Umbilical cord (tissue), 2 donors: ENCODE data around the gene ABCC2. TPM values are rescaled to one million over a fixed set of nuclear protein-coding genes. Genes with fewer than 3 reads are reported as not detected.
"Not testable (repeated sequence)": the region's sequence is repeated elsewhere in the genome, so short reads cannot be mapped to it uniquely, and the experiment has no call there.

Source experiments
- DNase-seq: peaks from one replicate; pipeline ENCODE4 v3.0.0-alpha.2; 2015; ENCODE audit warnings: low spot score
- total RNA-seq: library from RNA; depleted of rRNA; stranded (reverse); fragments of >200 nt; gene quantifications from one replicate; pipeline ENCODE4 v1.2.3, GENCODE V29; 2014; ENCODE audit warnings: low replicate concordance; ENCODE audit not compliant: insufficient read depth

Gene ABCC2
- 0.72 TPM for total RNA-seq

DNA sequence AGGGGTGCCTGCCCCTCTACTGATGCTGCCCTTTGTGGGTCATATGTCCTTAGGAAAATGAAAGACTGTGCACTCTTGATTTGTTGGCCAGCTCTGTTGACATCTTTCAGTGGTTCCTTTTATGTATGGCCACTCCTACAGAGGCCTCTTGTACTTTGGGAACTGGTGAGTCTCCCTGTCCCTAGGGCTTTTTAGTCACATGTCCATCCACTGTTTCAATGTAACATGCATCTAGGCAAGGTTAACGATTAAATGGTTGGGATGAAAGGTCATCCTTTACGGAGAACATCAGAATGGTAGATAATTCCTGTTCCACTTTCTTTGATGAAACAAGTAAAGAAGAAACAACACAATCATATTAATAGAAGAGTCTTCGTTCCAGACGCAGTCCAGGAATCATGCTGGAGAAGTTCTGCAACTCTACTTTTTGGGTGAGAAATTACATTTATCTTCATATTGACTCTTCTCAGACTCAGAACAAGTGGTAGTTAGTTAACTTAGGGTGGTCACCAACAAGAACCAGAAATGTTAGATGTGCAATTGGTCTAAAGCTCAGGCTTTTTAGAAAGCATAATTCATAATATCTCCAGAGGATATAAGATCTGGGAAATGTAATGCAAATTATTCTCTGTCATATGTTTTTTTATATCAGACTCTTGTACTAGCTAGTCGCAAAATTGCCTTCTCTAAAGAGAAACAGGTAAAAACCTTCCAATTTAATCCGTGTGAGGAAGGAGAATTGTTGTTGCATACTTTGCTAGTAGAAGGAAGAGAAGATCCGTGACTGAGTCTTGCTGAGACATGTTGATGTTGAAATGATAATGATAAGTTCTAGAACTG is at the start of gene ABCC2:
Gene ABCC2, plus strand, starts transcription at position 194 of the 840 bp plus-strand sequence. Its CDS starts 205 bp downstream, at position 399.
- DNase-seq: no peak

DNA sequence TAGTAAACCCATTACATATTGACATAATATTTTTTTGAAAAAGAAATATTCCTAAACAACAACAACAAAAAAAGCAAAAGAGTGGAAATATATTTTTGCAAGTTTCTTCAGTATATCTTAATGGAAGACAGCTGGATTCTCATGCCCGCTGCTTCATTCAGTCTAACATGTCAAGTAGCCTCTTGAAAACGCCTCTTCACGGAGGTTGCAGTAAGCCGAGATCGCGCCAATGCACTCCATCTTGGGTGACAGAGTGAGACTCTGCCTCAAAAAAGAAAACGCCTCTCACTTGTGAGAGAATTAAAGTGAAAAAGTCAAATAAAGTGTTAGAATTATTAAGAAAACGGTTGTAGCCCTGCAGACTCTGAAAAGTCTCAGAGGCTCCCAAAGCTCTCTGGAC is 49.1 kb upstream of the ABCC2 start:
- DNase-seq: peak; percentile 1

DNA sequence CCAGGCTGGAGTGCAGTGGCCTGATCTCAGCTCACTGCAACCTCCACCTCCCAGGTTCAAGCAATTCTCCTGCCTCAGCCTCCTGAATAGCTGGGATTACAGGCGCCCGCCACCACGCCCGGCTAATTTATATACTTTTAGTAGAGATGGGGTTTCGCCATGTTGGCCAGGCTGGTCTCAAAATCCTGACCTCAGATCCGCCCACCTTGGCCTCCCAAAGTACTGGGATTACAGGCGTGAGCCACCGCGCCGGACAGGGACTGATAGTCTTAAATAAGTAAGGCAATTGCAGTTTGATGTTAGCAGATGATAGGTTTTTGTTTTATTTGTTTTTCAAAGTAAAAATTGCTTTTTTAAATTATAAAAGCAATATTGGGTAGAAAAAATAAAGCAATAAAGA is 48.3 kb upstream of the ABCC2 start:
- DNase-seq: not testable (repeated sequence)

DNA sequence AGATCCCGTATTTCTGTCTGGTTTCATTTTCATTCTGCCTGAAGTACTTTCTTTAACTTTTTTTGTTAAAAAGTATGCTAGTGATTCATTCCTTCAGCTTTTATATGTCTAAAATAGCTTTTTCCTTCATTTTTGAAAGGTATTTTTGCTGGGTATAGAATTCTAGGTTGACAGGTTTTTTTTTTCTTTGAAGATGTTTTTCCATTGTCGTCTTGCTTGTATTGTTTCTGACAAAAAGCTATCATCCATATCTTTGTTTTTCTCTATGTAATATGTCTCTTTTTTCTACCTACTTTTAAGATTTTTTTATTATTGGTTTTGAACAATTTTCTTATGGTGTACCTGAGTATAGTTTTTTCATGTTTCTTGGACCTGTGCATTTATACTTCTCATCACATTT is 42.2 kb upstream of the ABCC2 start:
- DNase-seq: no peak

DNA sequence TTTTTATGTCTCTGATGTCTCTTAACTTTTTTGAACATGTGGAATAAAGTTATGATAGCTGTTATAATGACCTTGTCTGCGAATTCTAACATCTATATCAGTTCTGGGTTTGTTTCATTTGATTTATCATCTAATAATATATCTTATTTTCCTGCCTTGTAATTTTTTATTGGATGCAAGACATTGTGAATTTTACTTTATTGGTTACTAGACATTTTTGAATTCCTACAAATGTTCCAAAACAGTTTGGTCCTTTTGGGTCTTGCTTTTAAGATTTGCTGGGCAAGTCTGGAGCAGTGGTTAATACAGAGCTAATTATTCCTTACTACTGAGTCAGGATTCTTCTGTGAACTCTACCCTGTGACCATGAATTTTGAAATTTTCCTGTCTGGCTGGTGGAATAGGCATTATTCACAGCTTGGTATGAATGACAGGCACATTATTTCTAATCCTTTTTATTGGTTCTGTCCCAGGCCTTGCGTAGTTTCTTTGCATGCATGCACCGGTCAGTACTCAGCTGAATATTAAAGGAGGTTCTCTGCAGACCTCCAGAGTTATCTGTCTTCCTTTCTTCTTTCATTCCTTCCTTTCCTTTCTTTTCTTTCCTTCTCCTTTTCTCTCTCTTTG is 41.4 kb upstream of the ABCC2 start:
- no peak for DNase-seq

DNA sequence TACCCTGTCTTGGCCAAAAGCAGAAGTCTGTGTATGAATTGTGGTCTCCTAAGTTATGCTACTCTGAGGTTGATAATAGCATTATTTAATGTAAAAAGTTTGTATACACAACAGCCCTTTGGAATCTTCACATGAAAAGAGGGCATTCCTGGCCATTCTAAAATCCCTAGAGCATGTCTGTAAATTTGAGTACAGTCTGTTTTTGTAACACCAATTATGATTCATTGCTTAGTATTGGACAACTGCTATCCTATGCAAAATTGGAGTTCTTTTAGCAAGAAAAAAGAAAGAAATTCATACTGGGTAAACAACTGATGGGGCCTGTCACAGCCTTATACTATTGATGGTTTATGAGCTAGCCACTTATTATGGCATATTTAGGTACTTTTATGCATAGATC is 40.2 kb upstream of the ABCC2 start:
- DNase-seq: no peak

DNA sequence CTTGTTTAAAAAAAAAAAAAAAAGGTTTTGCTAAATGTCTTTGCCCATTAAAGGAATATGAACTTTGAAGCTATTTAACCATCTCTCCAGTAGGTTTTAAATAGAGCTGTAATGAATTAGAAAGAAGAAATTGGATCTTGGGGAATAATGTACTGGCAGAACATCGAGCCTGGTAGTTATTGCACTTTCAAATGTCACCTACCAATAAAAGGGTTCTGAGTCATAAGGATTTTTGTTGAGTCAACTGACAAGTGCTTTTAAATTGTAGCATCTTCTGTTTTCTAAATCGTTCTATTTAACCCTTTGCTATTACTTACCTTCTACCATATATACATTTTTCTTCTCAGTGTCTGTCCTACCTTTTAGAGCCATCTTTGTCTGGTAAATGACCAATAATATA is 39.7 kb upstream of the ABCC2 start:
- DNase-seq: no peak

DNA sequence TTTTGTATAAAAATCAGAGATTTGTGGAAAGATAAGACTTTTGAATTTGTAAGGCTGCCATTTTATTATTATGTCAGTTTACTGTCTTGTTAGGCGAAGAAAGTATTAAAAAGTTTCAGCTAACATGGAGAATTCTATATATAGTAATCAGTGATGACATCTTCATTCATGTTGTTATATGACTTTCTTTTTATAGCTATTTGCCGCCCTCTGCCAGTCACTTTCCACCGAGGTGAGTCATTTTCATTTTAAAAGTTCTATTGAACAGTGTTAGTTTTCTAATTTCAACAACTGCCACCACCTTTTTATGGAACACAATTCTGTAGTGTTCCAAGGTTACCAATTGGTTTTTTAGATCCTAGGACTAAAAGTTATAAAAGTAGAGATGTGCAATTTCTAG is 38.6 kb upstream of the ABCC2 start:
- DNase-seq: no peak

DNA sequence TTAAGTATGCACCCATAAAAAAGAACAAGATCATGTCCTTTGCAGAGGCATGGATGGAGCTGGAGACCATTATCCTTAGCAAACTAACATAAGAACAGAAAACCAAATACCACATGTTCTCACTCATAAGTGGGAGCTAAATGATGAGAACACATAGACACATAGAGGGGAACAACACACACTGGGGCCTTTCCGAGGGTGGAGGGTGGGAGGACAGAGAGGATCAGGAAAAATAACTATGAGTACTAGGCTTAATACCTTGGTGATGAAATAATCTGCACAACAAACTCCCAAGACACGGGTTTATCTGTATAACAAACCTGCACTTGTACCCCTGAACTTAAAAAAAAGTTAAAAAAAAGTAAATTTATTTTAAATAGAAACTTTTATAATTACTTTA is 36.3 kb upstream of the ABCC2 start:
- not testable (repeated sequence) for DNase-seq

DNA sequence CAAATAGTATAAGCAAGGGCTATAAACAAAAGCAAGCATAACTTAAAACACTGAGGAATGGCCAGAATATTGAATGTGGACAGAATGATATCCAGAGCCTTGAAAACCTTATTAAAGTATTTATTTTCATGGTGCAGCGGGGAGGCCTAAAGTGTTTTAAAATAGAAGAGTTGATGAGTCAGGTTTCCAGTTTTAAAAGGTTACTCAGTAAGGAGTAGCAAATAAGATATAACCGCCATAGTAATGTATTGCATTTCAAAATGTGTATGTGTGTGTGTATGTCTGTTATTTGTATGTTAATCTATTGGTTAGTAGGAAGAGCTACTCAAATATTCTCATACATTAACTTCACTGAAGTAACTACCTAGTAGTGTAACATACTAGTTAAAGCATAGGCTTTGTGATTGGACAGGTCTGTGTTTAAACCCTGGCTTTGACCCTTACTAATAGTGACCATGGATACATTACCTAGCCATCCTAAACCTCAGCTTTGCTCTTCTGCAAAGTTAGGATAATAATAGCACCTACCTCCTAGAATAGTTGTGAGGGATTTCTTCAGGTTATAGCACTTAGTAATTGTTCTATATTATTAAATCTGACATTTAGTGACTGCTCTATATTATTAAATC is 33.5 kb upstream of the ABCC2 start:
- DNase-seq: peak; percentile 27

DNA sequence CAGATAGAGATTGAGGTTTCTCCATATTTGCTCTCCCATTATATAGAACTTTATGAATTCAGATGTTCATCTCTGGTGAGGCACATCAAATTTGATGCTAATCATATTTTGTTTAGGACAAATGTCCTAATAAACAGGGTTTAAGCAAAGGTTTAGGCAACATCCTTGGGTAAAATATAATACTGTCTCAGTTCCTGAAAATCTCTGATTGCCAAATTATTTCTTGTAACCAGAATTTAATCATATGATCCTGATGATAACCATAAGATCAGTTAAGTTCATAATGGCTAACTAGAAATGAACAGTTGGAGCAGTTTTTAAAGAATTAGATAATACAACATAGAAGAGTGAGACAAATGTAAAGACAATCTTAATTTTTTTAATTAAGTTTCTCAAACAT is 31.8 kb upstream of the ABCC2 start:
- no peak for DNase-seq

DNA sequence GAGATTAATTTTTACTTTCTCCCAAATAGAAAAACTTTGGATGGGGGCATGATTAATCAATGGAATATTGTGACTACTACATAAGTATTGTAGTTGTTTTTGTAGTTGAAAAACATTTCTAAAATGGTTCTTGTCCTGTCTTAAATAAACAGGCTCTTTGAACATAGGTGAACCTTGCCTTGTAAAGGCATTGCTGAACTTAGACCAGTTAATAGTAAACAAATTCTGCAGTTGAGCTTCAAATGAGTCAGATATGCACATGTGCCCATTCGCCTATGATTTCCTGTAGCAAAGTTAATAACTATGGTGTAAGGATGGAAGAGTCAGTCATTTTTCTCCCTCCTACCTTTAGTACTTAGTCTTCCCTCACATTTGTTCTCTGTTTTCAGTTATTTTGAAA is 27.8 kb upstream of the ABCC2 start:
- DNase-seq: no peak

DNA sequence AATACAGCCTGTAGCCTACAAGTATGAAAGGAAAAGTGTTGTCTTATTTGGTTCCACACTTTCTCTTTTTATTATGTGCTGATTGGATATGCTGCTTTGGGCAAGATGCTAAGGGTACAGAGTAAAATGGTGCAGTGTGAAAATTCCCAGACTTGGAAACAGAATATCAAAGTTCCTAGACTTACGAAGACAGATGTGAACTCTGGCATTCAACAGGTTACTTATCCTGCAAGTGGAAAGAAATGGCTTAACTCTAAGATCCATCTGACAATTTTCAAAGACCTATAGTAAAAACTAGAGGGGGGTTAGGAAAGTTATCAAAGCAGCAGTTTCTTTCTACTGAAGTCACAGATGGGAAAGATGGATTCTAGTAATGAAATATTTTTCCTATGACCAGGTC is 26.3 kb upstream of the ABCC2 start:
- peak; percentile 72 for DNase-seq

DNA sequence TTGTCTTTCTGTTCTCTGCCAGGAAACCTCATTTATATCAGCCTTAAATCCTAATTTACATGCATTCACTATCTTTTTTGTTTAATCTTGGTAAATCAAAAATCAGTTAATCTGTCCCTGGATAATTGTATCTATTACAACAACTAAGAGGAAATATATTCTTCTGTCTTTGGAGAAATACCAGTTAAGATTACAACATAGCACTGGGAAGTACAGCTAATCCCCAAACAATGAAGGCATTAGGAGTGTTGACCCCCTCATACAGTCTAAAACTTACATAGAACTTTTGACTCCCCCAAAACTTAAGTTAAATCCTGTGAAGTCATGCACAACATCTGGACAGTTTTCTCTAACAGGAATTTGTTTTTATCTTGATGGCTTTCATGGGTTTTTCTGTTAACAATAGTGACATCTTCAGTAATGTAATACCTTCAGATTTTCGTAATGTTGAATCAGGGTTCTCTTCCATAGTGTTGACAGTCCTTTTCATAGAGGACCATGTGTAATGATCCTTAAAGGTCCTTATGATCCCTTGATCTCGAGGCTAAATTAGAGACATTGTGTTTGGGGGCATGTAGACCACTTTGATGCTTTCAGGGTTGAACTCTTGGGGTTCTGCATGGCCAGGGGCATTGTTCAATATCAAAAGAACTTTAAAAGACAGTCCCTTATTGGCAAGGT is 24.1 kb upstream of the ABCC2 start:
- peak; percentile 93 for DNase-seq

DNA sequence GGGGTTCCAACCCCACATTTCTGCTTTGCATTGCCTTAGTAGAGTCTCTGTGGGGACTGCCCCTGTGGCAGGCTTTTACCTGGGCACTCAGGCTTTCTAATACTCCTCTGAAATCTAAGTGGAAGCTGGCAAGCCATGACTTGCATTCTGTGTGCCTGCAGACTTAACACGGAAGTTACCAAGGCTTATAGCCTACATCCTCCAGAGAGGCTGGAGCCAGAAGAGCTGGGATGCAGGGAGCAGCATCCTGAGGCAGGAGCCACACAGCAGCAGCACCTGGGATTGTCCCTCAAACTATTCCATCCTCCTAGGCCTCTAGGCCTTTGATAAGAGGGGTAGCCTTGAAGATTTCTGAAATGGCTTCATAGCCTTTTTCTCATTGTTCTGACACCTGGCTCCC is 22.1 kb upstream of the ABCC2 start:
- DNase-seq: no peak

DNA sequence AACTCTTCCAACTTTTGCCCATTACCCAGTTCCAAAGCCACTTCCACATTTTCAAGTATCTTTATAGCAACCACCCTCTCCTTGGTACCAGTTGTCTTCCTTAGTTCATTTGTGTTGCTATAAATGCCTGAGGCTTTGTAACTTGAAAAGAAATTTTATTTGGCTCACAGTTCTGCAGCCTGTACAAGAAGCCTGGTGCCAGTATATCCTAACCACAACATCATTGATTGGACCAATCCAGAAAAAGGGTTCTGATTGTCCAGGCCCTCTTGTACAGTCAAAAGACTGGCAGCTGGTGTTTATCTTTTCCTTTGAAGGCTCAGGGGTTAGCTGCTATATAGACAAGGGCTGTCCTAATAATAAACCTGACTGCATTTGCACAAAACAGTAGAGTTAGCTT is 21.1 kb upstream of the ABCC2 start:
- peak; percentile 68 for DNase-seq

DNA sequence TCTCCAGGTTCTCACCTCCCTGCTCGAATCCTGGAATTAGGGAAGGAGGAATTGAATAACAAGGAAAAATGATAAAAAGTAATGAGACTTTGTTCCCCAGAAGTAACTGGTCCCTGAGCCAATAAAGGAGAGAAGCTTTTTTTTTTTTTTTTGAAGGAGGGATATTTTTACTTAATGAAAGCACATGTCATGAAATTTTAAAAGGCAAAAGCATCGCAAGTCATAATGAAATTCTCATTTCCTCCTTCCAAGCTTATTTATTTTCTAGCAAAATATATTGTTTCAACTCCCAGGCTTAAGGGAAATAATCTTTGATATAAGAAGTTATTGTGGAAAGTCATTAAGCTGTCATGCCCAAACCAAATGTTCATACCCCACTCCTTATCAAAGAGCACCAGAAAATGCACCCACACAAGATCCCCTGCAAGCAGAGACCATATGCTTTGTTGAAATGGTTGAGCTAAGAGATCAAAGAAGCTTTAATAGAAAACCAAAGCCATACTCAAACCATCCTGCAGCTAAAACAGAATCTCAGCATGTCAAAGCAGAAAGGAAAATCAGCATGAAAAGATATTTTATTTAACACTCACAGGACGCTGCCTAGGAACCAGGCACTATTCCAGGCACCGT is 16.7 kb upstream of the ABCC2 start:
- DNase-seq: peak; percentile 83

DNA sequence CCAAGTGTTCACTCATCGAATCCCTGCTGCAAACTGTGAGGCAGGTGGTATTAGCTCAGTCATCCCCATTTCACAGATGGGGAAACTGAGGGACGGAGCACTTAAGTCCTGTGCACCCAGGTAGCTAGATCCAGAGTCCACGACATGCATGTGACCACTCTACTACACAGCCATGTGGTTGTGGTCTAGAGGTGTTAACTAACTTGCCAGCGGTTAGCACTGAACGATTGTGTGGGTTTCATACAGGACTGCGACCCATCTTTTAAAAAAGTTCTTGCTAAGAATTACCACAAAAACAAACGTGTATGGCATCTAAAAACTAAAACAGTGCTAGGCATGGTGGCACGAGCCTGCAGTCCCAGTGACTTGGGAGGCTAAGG is 16.1 kb upstream of the ABCC2 start:
- DNase-seq: no peak

DNA sequence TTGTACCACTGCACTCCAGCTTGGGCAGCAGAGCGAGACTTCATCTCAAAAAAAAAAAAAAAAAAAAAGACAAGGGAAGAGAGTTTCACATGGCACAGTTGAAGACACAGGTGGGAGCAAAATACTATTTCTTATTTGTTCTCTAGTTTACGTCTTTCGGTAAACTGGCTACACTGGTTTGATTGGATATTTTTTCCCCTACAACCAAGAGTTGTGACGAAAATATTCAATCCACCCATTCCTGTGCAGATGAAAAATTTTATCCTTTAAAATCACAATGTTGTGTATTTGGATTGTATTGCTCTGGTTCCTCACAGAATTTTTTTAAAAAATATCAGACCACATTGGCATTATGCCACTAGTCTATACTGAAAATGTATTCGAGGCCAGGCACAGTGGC is 14.5 kb upstream of the ABCC2 start:
- no peak for DNase-seq

DNA sequence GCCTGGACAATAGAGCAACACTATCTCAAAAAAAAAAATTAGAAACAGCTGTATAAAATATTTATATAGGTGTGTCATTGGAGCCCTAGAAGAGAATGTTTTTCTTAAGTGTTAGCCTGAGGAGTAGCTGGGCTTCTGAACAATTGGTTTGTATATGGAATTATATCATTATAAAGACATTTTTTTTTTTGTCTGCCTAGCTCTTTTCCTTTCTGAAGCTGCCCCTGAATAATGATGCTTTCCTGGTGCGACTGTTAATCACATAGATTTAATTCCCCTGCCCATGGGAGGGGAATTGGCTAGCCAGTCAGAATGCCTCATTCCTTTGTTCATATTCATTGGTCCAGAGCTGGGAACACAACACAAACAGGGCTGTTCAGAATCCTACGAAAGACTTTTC is 13.9 kb upstream of the ABCC2 start:
- no peak for DNase-seq

DNA sequence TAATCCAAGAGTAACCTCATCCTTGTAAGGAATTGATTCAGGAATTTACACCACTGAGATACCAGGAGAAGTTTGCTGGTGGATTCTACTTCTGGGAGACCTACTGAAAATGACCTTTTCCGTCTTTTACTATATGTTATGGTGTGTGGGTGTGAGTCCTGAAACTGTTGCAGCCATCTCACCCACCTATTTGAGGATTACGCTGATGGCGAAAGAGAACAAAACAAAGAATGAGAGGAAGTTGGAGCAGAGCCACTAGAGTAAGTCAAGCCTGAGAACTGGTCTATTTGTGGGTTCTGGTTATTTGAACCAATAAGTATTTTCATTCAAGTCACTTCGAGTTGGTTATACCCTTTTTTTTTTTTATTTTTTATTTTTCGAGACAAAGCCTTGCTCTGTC is 12.7 kb upstream of the ABCC2 start:
- no peak for DNase-seq
